Brain pericyte (primary cell): Measurements from ENCODE around the gene CIB2.
A peak's percentile ranks its signal among the peaks of the same experiment; 100 is the strongest.

ENCODE experiments used
- DNase-seq: peaks from one replicate; pipeline ENCODE4 v3.0.0-alpha.2; 2012; ENCODE audit warnings: low read depth, low spot score

The CIB2 gene

DNA sequence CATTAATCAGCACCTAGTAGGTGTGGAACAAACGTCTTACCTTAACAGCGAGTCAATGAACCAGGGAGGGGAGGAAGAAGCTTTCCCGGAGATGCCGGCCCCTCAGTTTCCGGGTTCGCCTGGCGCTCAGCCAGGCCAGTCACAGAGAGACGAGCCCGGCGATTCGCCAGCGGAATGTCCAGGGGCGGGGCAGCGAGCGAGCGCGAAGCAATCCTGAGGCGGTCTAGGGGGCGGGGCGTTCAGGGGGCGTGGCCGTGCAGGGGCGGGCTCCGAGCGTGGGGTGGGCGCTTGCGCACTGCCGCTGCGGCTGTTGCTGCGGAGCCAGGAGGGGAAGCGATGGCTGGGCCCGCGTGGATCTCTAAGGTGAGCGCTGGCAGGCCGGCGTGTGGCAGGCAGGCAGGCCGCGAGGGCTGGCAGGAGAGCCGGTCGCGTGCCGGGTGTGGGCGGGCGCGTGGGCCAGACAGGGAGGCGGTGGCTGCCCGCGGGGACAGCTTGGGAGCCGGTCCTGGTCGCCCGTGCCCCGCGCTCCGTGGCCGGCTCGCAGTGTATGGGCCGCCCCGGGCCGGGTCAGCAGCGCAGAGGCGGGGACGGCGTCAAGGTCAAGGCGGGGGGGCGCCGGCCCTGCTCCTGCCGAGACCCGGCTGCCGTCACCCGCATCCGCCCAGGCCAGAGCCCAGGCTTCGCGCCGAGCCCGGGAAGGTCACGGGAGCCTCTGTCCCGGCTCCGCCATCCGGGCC is 18.0 kb upstream of the CIB2 start, which contains the start of gene IDH3A:
IDH3A (plus strand) TSS at position 295 of the 737 bp plus-strand sequence; CDS start at position 337, 42 bp downstream.
- peak; percentile 88 for DNase-seq

DNA sequence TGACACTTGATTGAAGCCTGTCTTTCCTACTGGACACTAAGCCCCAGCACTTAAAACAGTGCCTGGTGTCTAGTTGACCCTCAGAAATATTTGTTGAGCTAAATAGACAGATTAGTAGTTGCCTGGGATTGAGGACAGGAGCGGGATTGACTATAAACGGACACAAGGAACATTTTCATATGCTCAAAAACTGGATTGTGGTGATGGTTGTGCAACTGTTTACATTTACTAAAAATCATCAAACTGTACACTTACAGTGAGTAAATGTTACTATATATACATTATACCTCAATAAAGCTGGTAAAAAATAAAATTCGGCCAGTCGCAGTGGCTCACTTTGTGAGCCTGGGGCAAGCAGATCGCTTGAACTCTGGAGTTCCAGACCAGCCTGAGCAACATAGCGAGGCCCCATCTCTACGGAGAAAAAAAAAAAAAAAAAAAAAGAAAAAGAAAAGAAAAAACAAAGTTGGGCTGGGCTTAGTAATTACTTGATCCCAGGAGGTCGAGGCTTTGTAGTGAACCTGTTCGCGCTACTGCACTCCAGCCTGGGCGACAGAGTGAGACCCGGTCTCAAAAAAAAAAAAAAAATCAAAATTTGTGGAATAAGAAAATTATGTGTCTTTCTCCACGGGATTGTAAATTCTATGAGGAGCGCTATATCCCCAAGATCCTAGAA is 17.3 kb upstream of the CIB2 start:
- no peak for DNase-seq

DNA sequence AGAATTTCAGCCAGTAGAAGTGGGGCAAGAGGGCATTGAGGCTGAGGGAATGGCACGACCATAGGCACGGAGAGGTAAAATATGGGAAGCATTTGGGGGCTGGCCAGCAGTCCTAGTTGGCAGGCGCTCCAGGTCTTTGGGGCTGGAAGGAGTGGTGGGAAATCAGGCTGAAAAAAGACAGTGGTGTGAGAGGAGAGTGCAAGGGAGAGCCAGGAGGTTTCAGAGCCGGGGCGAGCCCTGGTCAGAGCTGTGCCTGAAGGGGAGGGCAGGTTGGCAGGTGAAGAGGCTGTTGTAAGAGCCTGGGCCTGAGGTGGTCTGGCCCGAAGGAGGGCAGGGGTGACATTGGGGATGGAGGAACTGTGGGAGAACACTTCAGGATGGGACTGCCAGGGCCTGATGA is 16.3 kb upstream of the CIB2 start:
- DNase-seq, result no peak

DNA sequence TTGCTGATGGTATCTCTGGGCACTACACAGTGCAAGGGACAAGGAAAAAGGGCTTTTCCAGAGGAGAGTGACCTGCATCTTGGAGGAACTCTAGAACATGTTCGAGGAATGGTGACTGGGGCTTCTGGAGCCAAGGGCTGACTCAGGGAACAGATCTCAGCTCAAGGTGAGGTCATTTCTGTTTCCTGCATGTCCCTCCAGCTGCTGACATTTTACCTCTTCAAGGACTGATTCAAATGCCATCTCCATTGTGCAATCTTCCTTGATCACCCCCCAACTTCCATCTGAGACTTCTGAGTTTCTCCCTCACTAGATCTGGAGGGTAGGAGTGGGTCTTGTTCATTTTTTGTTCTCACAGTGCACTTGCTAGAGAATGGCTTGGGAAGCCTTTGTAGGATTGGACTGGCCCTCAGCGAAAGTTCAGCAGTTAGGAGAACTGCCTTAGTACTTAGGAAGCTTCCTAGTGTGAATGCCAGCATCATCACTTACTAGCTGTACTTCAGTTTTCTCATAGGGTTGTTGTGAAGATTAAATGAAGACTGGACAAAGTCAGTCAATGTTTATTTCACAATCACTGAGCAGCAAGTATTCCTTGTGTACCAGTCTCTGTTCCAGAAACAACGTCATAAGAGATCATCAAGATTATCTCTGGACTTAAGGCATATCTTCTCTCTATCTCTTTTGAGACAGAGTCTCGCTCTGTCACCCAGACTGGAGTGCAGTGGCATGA is 15.3 kb upstream of the CIB2 start:
- DNase-seq, result no peak

DNA sequence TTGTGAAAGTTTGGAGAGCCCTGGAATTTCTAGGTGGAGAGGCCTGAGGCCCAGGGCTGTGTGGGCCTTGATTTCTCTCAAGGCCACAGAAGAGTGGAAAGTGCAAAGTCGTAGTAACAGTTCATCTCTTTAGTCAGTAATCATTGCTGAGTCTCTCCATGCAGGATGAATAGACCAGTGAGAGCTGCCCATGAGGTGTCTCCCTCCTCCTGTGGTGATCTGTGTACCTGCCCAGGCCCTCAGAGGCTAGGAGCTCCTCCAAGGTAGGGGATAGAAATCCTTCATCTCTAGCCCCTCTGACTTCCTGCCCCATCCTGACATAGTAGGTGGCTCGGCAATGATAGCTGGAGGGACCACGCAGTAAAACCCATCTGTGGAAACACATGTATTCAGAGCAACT is 11.1 kb upstream of the CIB2 start:
- DNase-seq, result no peak

DNA sequence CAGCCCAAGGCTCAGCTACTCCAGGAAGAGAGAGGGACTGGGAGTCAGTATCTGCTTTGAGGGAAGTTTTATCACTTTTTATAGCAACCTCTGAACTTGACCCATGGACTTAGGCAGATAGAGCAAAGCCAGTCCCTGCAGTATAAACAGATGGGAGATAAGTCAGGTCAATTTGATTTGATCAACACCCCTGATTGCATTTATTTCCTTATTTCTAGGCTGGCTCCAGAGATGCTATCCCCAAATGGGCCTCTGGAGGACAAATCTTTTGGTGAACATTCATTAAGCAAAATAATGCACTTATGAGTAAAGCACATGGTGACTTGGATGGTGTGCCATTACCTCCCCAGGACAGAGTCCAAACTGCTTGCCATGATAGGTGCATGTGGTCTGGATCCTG is 9.0 kb upstream of the CIB2 start:
- DNase-seq, result no peak

DNA sequence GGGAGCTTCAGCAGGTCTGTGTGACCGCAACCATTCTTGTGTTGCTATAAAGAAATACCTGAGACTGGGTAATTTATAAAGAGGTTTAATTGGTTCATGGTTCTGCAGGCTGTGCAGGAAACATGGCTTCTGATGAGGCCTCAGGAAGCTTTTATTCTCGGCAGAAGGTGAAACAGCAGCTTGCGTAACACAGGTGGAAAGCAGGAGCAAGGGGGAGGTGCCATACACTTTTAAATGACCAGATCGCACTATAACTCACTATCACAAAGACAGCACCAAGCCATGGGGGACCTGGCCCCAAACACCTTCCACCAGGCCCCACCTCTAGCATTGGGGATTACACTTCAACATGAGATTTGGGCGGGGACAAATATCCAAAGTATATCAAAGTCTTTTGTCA is 8.3 kb upstream of the CIB2 start:
- no peak for DNase-seq

DNA sequence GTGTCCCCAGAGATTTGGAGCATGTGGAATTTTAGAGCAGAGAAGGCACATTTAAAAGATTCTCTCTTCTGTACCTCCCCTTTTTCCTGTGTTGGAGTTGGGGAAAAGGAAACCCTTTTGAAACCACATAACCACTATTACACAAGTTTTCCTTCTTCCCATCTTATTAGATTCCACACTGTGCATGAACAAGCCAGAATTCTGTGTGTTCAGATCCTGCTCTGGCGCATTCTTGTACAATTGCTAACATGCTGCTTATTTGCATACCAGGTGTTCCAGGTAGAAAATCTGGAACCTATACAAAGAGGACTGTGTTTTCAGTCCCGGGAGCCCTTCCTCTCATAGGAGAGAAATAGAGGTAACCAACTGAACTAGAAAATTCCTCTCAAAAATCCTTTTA is 2.6 kb upstream of the CIB2 start:
- DNase-seq, result no peak

DNA sequence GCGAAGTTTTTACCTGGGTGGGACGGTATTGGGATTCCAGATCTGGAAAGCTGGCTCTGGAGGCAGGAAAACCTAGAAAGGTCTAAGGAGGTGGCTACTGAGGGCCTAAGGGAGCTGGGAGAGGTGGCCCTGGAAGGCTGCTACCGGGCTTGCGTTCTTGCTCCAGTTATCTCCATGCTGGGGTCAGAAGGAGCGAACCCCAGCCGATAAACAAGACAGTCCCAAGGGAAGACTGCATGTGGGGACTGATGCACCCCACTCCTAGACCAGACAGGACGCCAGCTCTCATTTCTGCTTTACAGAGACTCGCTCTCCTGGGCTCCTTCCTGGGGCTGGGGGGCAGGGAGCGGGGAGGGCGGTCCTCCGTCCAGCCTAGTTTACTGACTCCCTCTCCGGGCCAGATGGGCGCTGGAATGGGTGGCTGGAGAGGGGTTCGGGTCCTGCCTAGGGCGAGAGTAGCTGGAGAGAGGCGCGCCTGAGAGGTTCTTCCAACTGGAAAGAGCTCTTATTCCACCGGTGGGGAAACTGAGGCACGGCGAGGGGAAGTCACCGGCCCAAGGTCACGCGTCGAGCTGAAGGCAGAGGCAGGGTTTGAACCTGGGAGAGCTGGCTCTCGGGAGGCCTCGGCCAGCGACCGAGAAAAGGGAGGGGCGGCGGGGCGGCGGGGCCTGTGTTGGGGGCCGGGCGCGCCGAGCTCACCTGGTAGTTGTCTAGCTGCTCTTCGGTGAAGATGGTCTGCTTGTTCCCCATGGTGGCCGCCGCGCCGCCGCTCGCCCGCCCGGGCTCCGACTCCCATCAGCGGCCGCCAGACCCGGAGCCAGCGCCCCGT is 565 bp downstream of the CIB2 start:
- DNase-seq, result no peak

DNA sequence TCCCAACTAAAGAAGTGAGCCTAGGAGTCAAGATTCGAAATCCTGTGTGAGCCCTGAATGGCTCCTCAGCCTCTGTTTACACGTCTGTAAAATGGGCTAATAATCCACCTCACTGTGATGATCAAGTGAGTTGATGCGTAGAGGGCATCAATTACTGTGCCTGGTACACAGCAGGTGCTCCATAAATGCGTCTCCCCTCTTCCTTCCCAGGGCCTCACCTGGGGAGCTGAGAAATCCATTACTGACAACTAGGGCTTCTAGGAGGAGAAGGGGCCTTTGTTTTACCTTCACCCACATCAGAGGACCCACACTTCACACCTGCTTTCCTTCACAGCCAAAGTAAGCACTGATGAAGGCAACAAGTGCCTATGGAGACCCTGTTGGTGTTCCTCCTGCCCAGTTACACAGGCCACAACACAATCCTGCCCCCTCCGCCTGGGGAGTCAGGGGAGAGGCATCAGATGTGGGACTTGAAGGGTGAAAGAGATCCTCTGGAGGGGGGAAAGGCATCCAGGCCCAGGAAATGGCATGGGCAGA is 1.4 kb downstream of the CIB2 start:
- no peak for DNase-seq

DNA sequence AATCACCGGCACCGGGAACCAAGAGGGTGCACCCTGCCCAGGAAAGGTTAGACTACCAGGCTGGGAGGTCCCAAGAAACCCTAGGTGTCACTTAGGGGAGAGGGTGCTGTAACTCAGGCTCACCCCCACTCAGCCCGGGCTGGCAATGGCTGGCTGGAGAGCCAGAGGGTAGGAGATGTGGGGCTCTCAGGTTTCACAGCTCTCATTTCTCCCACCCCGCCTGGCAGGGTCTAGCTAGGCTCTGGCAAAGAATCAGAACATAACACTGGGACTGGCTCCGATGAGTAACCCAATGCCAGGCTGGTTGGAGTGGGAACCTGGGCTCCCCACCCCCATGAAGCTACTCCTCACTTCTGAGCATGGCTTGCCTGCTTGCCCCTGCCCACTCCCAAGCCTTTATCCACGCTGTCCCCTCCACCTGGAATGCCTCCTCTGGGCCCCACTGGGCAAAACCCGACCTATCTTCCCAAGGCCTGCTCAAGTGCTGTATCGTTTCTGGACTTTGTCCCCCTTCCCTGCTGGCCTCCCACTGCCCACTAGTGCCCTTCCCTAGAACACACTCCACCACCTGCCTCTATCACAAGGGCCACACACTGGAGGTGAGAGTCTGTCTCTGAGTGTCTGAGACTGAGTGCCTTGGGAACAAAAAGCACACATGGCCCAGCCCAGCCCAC is 2.0 kb downstream of the CIB2 start:
- DNase-seq, result no peak

DNA sequence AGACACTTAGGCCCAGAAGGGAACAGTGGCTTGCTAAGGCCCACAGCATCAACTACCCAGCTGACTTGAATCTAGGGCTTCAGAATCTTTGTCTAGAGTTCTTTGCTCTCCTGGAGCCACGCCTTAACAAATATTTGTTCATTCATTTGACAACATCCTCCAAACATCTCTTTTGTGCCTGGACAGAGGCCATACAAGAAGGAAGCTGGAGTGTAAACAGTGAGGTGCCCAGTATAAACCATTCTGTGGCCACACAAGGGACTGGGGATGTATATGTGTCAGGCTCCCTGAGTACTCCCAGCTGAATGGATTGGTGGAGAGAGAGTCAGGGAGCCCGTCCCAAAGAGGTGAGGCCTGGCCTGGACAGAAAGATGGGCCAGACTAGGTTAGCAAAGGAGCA is 3.4 kb downstream of the CIB2 start:
- DNase-seq, result no peak

DNA sequence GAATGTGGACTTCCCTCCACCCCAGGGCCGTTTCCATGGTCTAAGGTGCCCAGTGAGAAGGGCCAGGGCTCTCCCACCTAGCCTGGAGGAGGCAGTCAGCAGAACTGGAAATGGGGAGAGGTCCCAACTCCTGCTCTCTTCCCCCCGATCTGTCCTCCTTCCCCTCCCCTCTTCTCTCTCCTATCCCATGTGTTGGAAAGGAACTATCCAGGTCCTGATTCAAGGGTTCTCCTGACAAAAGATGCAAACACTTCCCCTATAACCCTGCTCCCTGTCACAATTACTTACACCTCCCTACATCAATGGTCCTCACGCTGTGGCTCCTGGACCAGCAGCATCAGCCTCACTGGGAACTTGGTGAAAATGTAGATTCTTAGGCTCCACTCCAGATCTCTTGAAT is 6.0 kb downstream of the CIB2 start:
- DNase-seq, result no peak

DNA sequence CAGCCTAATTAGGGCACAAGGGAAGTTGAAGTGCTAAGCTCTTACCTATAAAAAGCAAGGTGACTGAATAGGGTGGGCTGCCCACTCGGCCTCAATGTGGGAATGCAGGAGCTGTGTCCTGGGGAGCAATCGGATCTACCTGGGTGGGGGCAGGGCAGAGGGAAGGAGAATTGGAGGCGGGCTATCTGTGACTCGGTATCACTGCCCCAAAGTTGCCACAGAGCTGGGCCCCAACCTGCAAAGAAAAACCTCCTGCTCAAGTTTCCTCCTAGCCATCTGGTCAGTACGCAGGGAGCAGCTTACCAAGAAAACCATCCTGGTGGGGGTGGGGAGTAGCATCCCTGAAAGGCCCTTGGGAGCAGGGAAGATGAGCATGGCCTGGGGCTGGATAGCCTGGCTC is 10.7 kb downstream of the CIB2 start:
- DNase-seq, result no peak

DNA sequence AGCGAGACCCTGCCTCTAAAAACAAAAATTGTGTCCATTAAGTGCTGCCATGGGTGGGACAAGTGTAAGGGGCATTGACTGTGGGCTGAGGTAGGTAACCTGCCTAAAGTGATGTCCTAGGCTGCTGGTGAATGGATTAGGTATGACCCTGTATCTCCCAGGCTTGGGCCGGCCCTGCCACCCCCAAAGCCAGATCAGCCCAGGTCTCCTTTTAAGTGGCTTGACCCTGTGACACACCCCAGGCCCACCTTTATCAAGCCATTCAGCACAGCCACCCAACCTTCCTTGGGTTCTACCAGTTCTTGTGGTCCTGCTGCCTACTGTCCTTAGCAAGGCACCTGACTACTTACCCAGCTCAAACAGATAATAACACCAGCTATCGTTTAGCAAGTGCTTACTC is 18.7 kb downstream of the CIB2 start:
- no peak for DNase-seq

DNA sequence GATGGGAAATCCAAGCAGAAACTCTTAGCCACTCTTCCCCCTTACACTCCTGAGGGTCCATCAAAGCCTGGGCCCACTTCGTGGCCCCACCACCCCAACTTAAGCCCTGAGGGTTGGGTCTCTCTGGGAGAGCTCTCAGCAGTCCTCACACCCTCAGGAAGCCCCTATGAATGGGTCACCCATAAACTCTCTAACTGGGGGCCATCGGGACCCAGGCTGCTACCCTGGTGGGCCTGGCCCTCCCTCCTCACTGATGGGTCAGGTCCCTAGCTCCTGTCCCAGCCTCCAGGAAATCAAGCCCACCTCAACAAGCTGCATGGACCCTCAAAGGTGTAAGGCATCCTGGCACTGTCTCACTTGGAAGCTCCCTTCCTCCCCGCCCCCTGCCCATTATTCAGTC is 19.5 kb downstream of the CIB2 start:
- DNase-seq, result no peak

DNA sequence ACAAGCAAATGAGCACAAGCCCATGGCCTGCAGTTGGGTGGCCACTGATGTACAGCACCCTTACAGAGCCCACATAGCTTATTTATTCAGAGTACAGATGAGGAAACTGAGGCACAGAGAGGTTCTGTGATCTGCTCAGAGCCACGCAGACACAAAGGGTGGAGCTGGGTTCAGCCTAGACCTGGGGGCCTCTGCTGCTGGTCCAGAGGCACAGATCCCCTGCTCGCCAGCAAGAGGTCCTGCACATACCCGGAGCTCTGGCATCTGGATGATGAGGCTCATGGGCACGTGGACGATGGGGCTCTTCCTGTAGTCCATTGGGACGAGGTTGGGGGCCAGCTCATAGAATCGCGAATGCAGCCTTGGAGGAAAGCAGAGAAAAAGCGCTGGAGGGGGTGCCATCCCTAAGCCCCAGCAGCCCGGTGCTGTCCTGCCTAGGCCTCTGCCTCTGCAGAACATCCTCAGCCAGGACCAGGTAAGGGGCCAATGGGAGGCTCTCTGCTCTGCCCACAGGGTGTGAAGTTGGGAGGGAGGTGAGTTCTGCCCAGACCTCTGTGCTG is 20.2 kb downstream of the CIB2 start:
- no peak for DNase-seq

DNA sequence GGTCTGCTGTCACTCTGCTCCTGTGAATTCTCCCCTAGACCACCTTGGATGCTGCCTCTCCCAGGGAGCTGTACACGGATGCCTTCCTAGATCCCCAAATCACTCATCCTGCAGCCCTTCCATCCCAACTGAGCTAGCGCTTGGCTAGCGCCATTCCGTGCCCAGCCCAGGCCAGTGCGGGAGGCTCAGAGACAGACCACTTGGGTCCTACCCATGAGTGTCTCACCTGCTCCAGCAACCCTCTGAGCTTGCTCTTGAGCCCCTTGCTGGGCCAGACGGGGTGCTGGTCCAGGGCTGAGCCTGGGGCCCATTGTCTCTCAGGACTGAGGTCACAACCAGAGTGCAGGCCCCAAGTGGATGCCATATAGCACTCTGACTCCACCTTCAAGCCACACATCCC is 21.1 kb downstream of the CIB2 start:
- DNase-seq, result no peak

DNA sequence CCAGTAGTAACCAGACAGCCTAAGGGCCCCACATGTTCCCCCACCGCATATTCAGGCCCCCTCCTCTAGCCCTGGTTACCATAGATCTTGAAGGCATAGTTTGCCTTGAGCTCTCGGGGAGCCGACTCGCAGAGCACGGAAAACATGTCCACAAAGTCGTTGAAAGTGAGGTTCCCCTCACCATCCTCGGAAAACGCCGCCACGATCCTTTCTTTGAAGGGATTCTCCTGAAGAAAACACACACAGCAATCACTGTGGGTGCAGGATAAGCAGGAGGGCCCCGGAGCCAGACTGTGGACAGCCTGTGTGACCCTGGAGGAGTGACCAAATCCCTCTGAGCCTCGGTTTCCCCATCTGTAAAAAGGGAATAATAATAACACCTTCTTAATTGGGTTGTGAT is 22.1 kb downstream of the CIB2 start:
- no peak for DNase-seq

DNA sequence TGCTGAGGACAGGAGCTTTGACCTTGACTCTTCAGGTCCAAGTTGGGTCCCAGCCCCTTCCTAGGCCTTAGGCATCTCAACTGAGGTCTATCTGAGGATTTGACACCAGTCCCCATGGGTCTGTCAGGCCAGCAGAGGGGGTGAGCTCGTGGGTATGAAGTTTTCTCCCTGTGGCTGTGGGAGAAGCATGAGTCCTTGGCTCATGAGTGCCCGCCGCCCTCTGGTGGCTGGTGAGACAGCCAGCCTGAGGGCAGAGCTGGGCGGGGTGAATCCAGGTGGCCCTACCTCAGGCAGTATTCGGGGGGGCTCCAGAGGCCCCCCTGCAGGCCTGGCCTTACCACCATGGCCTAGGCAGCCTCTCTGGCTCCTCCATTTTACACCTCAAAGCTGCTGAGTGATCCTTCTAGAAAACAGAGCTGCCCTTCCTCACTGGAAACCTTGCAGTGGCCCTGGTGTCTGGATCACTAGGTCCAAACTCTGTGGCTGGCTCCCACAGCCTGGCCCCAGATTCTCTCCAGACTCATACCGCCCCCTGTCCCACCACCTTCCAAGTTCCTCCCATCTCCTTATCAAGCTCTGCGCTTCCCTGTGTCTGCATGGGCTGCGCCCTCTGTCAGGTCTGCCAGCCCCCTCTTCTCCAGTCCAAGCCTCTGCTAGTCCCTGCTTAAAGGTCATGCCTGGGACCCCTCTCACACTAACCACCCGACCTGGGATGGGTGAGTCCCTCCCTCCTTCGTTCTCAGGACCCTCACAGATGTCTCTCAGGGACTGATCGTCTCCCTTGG is 22.8 kb downstream of the CIB2 start:
- peak; percentile 27 for DNase-seq
